HepG2 (cell line): Measurements from ENCODE around the gene STX8. TPM values are rescaled to one million over a fixed set of nuclear protein-coding genes. Genes with fewer than 3 reads are reported as not detected.
A peak's percentile ranks its signal among the peaks of the same experiment; 100 is the strongest.
"Not testable (repeated sequence)": the region's sequence is repeated elsewhere in the genome, so short reads cannot be mapped to it uniquely, and the experiment has no call there.

Source experiments
- ATAC-seq: fragments of 200-7000 bp; cut with Tn5 transposase; 3 replicates; pipeline ENCODE4 v1.9.1; 2020; ENCODE audit warnings: mild to moderate bottlenecking, moderate library complexity
- BruUV-seq: library from RNA; stranded (reverse); fragments of 400-500 nt; replicated peaks from 2 replicates; lab custom pipeline; 2021; lab: Mats Ljungman, UMichigan
- CTCF ChIA-PET: fragments of 300-600 bp; formaldehyde crosslinking; extraction: SDS; loops from one replicate; lab custom pipeline; 2021; ENCODE audit warnings: low total read pairs, inconsistent platforms, low intra/inter-chr PET ratio; lab: Yijun Ruan, JAX
- POLR2A ChIA-PET: fragments of 350-600 bp; sonication (Branson Sonifier 250); formaldehyde crosslinking; loops from one replicate; lab custom pipeline; 2020; ENCODE audit warnings: antibody characterized with exemption, inconsistent platforms; lab: Yijun Ruan, JAX
- DNase-seq: peaks from one replicate; pipeline ENCODE4 v3.0.0-alpha.2; 2015; ENCODE audit warnings: low spot score
- FAIRE-seq: peaks from 3 replicates; lab custom pipeline; 2011; peaks lifted over from hg19 to GRCh38; lab: Jason Lieb, UNC
- H2AFZ ChIP-seq: one replicate; pipeline ENCODE4 v1.6.1; 2011; ENCODE audit warnings: low read length, inconsistent platforms
- H3K27ac ChIP-seq: fragments of 300-600 bp; 3 replicates; pipeline ENCODE4 v1.8.0; 2011; ENCODE audit warnings: mixed run types, mild to moderate bottlenecking, mixed read lengths, low read length, inconsistent platforms; ENCODE audit not compliant: insufficient read depth; ENCODE audit errors: extremely low read length
- H3K27me3 ChIP-seq, 2 experiments: fragments of 200-600 bp in 1 of 2; 2 replicates in 1 of 2; 3 replicates in 1 of 2; pipeline versions ENCODE4 v1.6.0 to v1.8.0; 2011; ENCODE audit warnings: low read length in 2 of 2, mild to moderate bottlenecking in 2 of 2, moderate library complexity in 2 of 2, inconsistent platforms in 1 of 2; ENCODE audit not compliant: insufficient read depth in 2 of 2, control insufficient read depth in 1 of 2
- H3K36me3 ChIP-seq, 2 experiments: fragments of 200-600 bp in 1 of 2; replicated peaks in 1 of 2; 2 replicates in 1 of 2; 3 replicates in 1 of 2; pipeline versions ENCODE4 v1.5.1 to v1.8.0; 2011; ENCODE audit warnings: low read length in 2 of 2, inconsistent platforms in 1 of 2; ENCODE audit not compliant: insufficient read depth in 2 of 2, control insufficient read depth in 1 of 2
- H3K4me1 ChIP-seq: 2 replicates; pipeline ENCODE4 v1.5.1; 2012; ENCODE audit warnings: low read length, inconsistent platforms; ENCODE audit not compliant: insufficient read depth
- H3K4me2 ChIP-seq: 2 replicates; pipeline ENCODE4 v1.6.0; 2011; ENCODE audit warnings: low read depth, low read length, inconsistent platforms
- H3K4me3 ChIP-seq, 3 experiments: fragments of 200-600 bp in 1 of 3; sonication (generic), shearing (Covaris generic) in 1 of 3; replicated peaks in 1 of 3; 2 replicates each; pipeline ENCODE4 v1.5.1; 2011 to 2016; ENCODE audit warnings: low read length in 3 of 3, inconsistent platforms in 2 of 3, low read depth in 2 of 3, mild to moderate bottlenecking in 2 of 3, control low read depth in 1 of 3, mixed read lengths in 1 of 3; ENCODE audit not compliant: insufficient read depth in 1 of 3
- H3K79me2 ChIP-seq: one replicate; pipeline ENCODE4 v1.6.1; 2011; ENCODE audit warnings: low read length, inconsistent platforms; ENCODE audit not compliant: insufficient read depth
- H3K9ac ChIP-seq: 2 replicates; pipeline ENCODE4 v1.6.0; 2011; ENCODE audit warnings: mild to moderate bottlenecking, low read depth, low read length, inconsistent platforms; ENCODE audit not compliant: insufficient read depth
- H3K9me3 ChIP-seq: 2 replicates; pipeline ENCODE4 v1.5.1; 2012; ENCODE audit warnings: mild to moderate bottlenecking, low read length
- H4K20me1 ChIP-seq: 2 replicates; pipeline ENCODE4 v1.6.0; 2011; ENCODE audit warnings: inconsistent platforms, mild to moderate bottlenecking, low read length, moderate library complexity; ENCODE audit not compliant: insufficient read depth
- BHLHE40 ChIP-seq: IDR thresholded peaks from 2 replicates; pipeline ENCODE4 v1.6.1; 2011; ENCODE audit warnings: low read length, improper control_type of control experiment
- CHCHD3 ChIP-seq: sonication (generic); formaldehyde crosslinking; IDR thresholded peaks from 2 replicates; pipeline ENCODE4 v1.8.0; 2022; ENCODE audit warnings: mild to moderate bottlenecking, missing genetic modification reagents, moderate library complexity
- NFYB ChIP-seq: sonication (generic); formaldehyde crosslinking; IDR thresholded peaks from 2 replicates; pipeline ENCODE4 v1.4.0; 2020; ENCODE audit warnings: missing genetic modification reagents
- NFYC ChIP-seq: IDR thresholded peaks from 2 replicates; pipeline ENCODE4 v1.6.1; 2016; ENCODE audit warnings: missing genetic modification reagents, missing compliant biosample characterization
- POLR2AphosphoS2 ChIP-seq: IDR thresholded peaks from 2 replicates; pipeline ENCODE4 v1.6.1; 2011; ENCODE audit warnings: low read depth, low read length, improper control_type of control experiment
- PTBP1 ChIP-seq: fragments of 200-400 bp; formaldehyde crosslinking; IDR thresholded peaks from 2 replicates; pipeline ENCODE4 v1.6.1; 2018; ENCODE audit warnings: low read length, low read depth; ENCODE audit not compliant: poor library complexity, severe bottlenecking
- SNAPC5 ChIP-seq: sonication (generic); formaldehyde crosslinking; IDR thresholded peaks from 2 replicates; pipeline ENCODE4 v1.8.1; 2023; ENCODE audit warnings: mild to moderate bottlenecking, missing genetic modification reagents, borderline replicate concordance
- SOX6 ChIP-seq, 2 experiments: fragments of 450-650 bp in 1 of 2; sonication (generic) in 1 of 2; formaldehyde crosslinking in 1 of 2; IDR thresholded peaks; 2 replicates each; pipeline versions ENCODE4 v1.4.0 to v1.6.1; 2017 to 2020; ENCODE audit warnings: antibody characterized with exemption in 1 of 2, mild to moderate bottlenecking in 1 of 2, missing genetic modification reagents in 1 of 2
- SP4 ChIP-seq: sonication (generic); formaldehyde crosslinking; IDR thresholded peaks from 2 replicates; pipeline ENCODE4 v1.8.1; 2023; ENCODE audit warnings: mild to moderate bottlenecking, missing genetic modification reagents
- TCF7 ChIP-seq: sonication (generic); IDR thresholded peaks from 2 replicates; pipeline ENCODE4 v1.6.1; 2016; ENCODE audit warnings: antibody characterized with exemption, low read depth
- ZFP36L1 ChIP-seq: sonication (generic); formaldehyde crosslinking; IDR thresholded peaks from 2 replicates; pipeline ENCODE4 v1.8.0; 2022; ENCODE audit warnings: mild to moderate bottlenecking, missing genetic modification reagents, moderate library complexity
- ZMYM3 ChIP-seq: sonication (generic); formaldehyde crosslinking; IDR thresholded peaks from 2 replicates; pipeline ENCODE4 v1.5.1; 2020; ENCODE audit warnings: mild to moderate bottlenecking, missing genetic modification reagents
- ZNF235 ChIP-seq: sonication (generic); formaldehyde crosslinking; IDR thresholded peaks from 2 replicates; pipeline ENCODE4 v1.8.1; 2023; ENCODE audit warnings: mild to moderate bottlenecking, missing genetic modification reagents, borderline replicate concordance
- ZNF282 ChIP-seq: fragments of 450-650 bp; IDR thresholded peaks from 2 replicates; pipeline ENCODE4 v1.6.1; 2018; ENCODE audit not compliant: partially characterized antibody
- ZNF317 ChIP-seq: sonication (generic); formaldehyde crosslinking; IDR thresholded peaks from 2 replicates; pipeline ENCODE4 v1.5.0; 2020; ENCODE audit warnings: mild to moderate bottlenecking, missing genetic modification reagents
- ZNF615 ChIP-seq: sonication (generic); formaldehyde crosslinking; IDR thresholded peaks from 2 replicates; pipeline ENCODE4 v1.5.0; 2020; ENCODE audit warnings: mild to moderate bottlenecking, missing genetic modification reagents, borderline replicate concordance
- ZNF629 ChIP-seq: sonication (generic); formaldehyde crosslinking; conservative IDR thresholded peaks from 2 replicates; pipeline ENCODE4 v1.5.0; 2020; ENCODE audit warnings: missing genetic modification reagents
- ZSCAN22 ChIP-seq: sonication (generic); formaldehyde crosslinking; IDR thresholded peaks from 2 replicates; pipeline ENCODE4 v1.4.0; 2020; ENCODE audit warnings: mild to moderate bottlenecking, missing genetic modification reagents
- WGBS: methylation state at CpG from one replicate; pipeline ENCODE4 v1.1.6; 2017; ENCODE audit warnings: low lambda C conversion rate; 5-methylcytosine and 5-hydroxymethylcytosine counted together
- in situ Hi-C: cut with HindIII; loops from 2 replicates; pipeline ENCODE4 v1.10.0; 2017; ENCODE audit warnings: low pct_unique_long_range_greater_than_20kb; ENCODE audit not compliant: extremely low pct_ligation_motif_present
- intact Hi-C: fragments of 100-400 bp; cut with micrococcal nuclease; formaldehyde crosslinking; loops from one replicate; pipeline ENCODE4 v1.10.0; 2022; ENCODE audit not compliant: unreplicated experiment
- polyA plus RNA-seq, 8 experiments: library from polyadenylated mRNA; depleted of rRNA in 3 of 8; stranded (reverse) in 7 of 8; unstranded in 1 of 8; fragments of >200 nt; fragmentation: Illumina TruSeq in 4 of 8; extraction: Trizol in 4 of 8; gene quantifications; 2 replicates each; pipeline versions ENCODE4 v1.2.1 to v1.2.3, GENCODE V29; 2011 to 2016; ENCODE audit warnings: low read depth in 4 of 8, missing spikeins in 1 of 8, mixed read lengths in 1 of 8; ENCODE audit not compliant: insufficient read depth in 1 of 8
- total RNA-seq, 5 experiments: library from RNA; depleted of rRNA; stranded (reverse); fragments of >200 nt; fragmentation: Illumina TruSeq; extraction: Trizol; gene quantifications; 2 replicates each; pipeline ENCODE4 v1.2.3, GENCODE V29; 2016; ENCODE audit warnings: low read depth in 1 of 5
- TF ChIP-seq, protein P1 (sequence below): IDR thresholded peaks from 2 replicates; pipeline ENCODE4 v1.6.1; 2016; ENCODE audit warnings: missing biosample characterization, missing genetic modification reagents, low read depth

Gene STX8
- total and polyA plus RNA-seq, 2 of the 13 experiments (the other 11 are each of a cell fraction or from before 2014, with no cell fraction given), result 36.4 to 53.6 TPM

DNA sequence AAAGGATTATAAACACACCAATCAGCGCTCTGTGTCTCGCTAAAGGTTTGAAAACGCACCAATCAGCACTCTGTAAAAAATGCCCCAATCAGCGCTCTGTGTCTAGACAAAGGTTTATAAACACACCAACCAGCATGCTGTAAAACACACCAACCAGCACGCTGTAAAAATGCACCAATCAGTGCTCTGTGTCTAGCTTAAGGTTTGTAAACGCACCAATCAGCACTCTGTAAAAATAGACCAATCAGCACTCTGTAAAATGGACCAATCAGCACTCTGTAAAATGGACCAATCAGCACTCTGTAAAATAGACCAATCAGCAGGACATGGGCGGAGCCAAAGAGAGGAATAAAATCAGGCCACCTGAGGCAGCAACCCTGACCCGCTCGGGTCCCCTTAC, 199.4 kb downstream of the STX8 start:
- TF ChIP-seq NFYC (CRISPR knock-in tag) (peak; percentile 20; the same call in 1 of the 2 replicates), NFYB (CRISPR knock-in tag) (peak; percentile 37; the same call in 1 of the 2 replicates)
- TF ChIP-seq, all 625 proteins: peak for 2; not testable (repeated sequence) for 623
- WGBS, result over 99% methylated on average over 9 of the region's 9 CpGs
- H3K79me2 ChIP-seq, ATAC-seq, H2AFZ ChIP-seq, intact Hi-C loops, H3K4me1 ChIP-seq, DNase-seq, H3K27ac ChIP-seq, H3K27me3 ChIP-seq, H3K4me2 ChIP-seq, CTCF ChIA-PET, BruUV-seq, H3K9me3 ChIP-seq, FAIRE-seq, H3K9ac ChIP-seq, POLR2A ChIA-PET, H4K20me1 ChIP-seq, H3K4me3 ChIP-seq, in situ Hi-C loops, H3K36me3 ChIP-seq: not testable (repeated sequence)

GRCh38 chr17:9371019-9371418, 204.6 kb downstream of the STX8 start:
- in situ Hi-C loops (no loop called here), intact Hi-C loops (no loop called here)
- no peak overlapping the region for H3K9ac ChIP-seq
- ATAC-seq, result peak; percentile 57
- H4K20me1 ChIP-seq, result no peaks in the 10 kb centered on the region
- H3K27ac ChIP-seq, result no peak overlapping the region
- H3K4me1 ChIP-seq, result peaks cover 30% of the 10 kb centered on the region
- TF ChIP-seq ZNF629 (CRISPR knock-in tag) (no peak), PTBP1 (no peak), ZNF235 (CRISPR knock-in tag) (no peak), CHCHD3 (no peak), SP4 (no peak), ZMYM3 (CRISPR knock-in tag) (no peak), TCF7 (no peak), BHLHE40 (no peak), SNAPC5 (no peak), ZFP36L1 (no peak), ZNF282 (no peak), ZSCAN22 (CRISPR knock-in tag) (no peak), POLR2AphosphoS2 (no peak), SOX6 (IDR thresholded peaks at IDR 0.05) (no peak), SOX6 (CRISPR knock-in tag; IDR thresholded peaks at IDR 0.05) (no peak), ZNF615 (no peak), ZNF317 (CRISPR knock-in tag) (no peak)
- TF ChIP-seq, protein P1, sequence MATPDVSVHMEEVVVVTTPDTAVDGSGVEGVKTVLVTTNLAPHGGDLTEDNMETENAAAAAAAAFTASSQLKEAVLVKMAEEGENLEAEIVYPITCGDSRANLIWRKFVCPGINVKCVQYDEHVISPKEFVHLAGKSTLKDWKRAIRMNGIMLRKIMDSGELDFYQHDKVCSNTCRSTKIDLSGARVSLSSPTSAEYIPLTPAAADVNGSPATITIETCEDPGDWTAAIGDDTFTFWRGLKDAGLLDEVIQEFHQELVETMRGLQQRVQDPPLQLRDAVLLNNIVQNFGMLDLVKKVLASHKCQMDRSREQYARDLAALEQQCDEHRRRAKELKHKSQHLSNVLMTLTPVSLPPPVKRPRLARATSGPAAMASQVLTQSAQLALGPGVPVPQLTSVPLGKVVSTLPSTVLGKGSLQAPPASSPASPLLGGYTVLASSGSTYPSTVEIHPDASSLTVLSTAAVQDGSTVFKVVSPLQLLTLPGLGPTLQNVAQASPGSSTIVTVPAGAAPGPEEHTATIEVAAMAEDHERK (CRISPR knock-in tag), result no peak
- H3K4me2 ChIP-seq, result no peak overlapping the region
- peak; percentile 83 for DNase-seq
- no peak for FAIRE-seq
- BruUV-seq, result no TSS peak
- 14% methylated on average over 4 of the region's 4 CpGs for WGBS
- no peaks in the 10 kb centered on the region for H3K79me2 ChIP-seq
- H2AFZ ChIP-seq, result no peak overlapping the region
- no peaks in the 10 kb centered on the region for H3K27me3 ChIP-seq
- H3K4me3 ChIP-seq, result no peak overlapping the region
- H3K36me3 ChIP-seq, result no peaks in the 10 kb centered on the region
- H3K9me3 ChIP-seq, result no peaks in the 10 kb centered on the region
- POLR2A ChIA-PET, result no interaction called here
- CTCF ChIA-PET, result interaction anchor here (0.6 kb wide), 1 partner anchor 104 kb away, joined by 3 read pairs; no protein-coding TSS in a partner anchor
